Activated effector memory CD4-positive, alpha-beta T cell treated with Interleukin-2 at 50 U/mL for 16 hours (primary cell): ENCODE measurements around the gene REXO1.

Experiments
- DNase-seq: peaks from one replicate; pipeline ENCODE4 v3.0.0-alpha.2; 2020

Gene REXO1

DNA sequence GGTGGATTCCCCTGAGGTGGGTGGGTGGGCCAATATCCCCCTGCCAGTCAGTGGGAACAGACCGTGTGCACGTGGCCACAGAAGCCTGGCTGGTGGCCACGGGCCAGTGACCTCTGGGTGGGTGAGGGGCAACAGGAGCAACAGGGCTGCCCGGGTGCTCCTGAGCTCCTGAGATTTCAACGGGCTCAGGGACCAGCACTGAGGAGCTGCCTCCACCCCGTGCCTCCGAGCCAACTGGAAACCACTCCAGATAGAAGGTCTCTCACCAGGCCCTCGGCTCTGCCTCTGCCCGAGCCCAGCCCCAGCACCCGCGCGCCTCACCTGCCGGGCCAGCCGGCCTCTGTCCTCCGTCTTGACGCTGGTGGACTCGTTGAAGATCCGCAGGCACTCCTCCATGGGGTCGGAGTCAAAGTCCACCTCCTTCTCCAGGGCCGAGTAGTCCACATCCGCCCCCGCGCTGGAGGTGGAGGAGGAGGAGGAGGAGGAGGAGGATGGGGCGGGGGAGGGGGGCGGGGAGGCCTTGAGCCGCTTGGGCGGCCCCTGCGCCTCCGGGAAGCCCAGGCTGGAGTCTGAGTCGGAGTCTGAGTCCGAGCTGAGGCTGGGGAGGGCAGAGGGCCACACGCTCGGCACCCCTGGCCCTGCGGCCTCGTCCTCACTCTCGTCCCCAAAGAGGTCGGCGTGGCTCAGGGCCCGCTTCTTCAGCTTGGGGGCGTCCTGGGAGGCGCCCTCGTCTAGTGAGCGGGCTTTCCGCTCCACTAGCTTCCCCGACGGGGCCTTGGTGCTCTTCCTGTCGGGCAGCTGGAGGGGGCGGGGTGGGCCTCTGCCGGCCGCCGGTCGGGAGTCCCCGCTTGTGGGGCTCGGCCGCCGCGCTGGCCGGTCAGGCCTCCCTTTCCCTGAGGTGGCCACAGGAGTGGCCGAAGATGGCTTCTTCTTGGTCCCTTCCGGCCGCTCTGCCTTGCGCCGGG is 21.4 kb downstream of the REXO1 start:
- DNase-seq: no peak

- DNase-seq: peak; percentile 62
Measured at GRCh38 chr19:1825909-1826556, 22.2 kb downstream of the REXO1 start.

GRCh38 chr19:1824252-1824622 is 24.0 kb downstream of the REXO1 start:
- DNase-seq: no peak

DNA sequence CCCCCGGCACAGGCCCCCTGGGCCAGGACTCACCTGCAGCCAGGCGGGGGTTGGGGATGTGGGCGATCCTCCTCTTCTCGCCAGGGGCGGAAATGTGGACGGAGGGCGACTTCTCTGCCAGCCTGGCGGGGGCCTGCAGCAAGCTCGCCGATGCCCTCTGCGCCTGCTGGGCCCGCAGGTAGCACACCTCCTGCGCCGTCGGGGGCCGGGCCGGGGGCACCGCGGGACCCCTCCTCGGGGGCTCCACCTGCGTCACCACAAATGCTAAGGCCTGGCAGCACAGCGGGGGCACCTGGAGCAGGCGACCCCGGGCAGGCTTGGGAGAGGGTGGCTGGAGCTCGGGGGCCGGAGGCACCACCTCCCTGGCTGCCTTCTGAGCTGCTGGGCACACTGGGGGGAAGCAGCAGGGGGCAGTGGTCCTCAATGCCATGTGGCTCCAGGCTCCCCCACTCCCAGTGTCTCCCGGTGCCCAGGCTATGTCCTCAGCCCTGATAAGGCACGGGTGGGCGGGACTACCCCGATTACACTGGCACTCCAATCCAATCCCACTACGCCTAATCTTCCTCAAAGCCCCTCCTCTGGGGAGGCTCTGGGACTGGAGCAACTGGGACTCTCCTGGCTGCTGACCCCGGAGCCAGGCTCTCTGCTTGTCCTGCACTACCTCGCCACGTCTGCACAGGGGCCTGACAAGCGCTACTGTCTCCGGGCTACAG is 24.6 kb downstream of the REXO1 start:
- DNase-seq: no peak

GRCh38 chr19:1823020-1823419 is 25.3 kb downstream of the REXO1 start:
- no peak for DNase-seq

- DNase-seq: no peak
Measured at GRCh38 chr19:1822210-1822609, 26.1 kb downstream of the REXO1 start.

DNA sequence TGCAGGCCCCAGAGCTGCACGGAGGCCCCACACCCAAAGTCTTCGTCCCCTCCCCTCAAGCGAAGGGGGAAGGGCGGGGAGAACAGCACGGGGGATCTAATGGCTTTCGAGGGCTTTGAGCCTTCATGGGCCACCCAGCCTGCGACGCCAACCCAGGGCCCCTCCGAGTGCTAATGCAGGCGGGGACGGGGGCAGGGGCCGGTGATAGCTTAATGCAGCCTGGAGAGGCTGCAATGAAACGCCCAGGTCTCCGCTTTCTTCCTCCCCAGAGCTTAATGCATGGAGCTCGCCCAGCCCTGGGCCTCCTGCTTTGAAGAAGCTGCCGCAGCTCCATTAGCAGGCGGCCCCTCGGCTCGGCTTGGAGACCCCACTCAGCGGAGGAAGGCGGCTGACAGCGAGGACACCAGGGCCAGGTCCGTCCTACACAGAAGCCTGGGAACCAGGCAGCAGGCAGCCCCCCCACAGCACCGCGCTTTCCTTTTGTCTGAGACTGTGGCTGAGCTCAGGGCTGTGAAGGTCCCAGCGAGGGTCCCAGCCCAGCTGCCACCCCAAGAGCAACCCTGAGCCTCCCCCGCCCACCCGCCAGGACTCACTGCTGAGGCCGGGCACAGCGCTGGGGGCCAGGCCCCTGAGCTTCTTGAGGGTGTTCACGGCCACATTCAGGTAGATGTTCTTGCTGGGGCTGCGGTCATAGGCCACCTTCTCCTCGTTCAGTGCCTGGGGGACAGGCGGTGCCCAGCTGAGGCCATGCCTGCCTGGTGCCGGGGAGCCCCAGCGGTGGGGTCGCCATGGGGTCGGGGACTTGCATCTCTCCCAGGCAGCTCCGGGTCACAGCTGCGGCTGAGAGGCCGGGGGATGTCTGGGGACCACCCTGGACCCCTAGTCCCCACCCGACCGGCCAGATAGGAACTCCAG is 28.7 kb downstream of the REXO1 start:
- DNase-seq: no peak

DNA sequence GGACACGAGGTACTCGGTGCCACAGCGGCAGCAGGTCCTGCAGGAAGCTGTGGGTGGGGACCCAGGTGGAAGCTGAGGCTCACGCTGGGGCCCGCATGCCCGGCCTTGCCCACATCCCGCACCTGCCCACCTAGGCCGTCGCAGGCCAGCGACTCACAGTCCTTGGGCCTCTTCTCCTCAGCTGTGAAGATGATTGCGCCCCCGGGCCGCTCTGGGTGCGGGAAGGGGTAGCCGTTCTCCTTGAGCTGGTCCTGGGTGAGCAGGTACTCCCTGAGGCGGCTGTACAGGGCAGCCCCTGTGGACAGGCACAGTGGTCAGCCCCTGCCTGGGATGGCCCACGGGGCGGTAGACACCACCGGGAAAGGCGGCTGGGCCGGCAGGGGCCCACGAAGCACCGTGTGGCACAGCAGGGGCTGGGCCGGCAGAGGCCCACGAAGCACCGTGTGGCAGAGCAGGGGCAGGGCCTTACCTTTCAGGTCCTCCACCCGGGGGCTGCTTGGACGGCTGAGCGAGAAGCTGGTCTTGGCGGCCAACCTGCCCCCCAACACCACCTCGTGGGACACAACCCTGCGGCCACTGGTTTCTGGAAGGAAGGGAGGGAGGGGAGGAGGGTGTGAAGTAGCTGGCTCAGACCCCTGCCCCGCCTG is 29.6 kb downstream of the REXO1 start:
- DNase-seq: no peak

DNA sequence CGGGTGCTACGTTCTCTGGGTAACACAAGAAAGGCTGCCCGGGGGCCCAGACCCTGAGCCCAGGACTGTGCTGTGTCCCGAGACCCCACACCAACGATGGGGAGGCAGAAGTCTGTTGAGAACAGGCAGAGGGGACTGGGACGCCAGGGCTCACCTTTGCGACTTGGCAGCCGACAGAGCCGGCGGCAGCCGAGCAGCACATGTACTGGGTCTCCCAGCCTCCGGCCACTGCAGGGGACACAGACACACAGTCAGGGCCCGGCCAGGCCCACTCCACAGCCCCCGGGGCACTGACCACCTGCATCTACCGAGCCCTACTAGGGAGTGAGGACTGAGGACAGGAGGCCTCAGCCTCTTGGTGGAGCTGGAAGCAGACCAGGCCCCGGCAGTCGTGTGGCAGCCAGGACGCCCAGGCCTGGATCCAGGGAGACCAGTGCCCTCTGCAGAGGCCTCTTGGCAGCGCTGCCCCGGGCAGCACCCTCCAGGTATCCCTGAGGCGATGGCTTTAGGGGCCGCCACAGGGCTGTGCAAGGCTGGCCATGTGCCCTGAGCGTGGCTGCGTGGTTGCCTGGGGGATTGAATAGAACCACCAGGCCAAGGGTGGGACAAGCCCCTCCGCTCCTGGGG is 30.6 kb downstream of the REXO1 start:
- no peak for DNase-seq

- no peak for DNase-seq
Measured at GRCh38 chr19:1816530-1817298, 31.6 kb downstream of the REXO1 start.

- no peak for DNase-seq
Measured at GRCh38 chr19:1815605-1816529, 32.4 kb downstream of the REXO1 start.

GRCh38 chr19:1814833-1815604 is 33.3 kb downstream of the REXO1 start:
- DNase-seq: no peak

GRCh38 chr19:1814391-1814790 is 33.9 kb downstream of the REXO1 start:
- no peak for DNase-seq

GRCh38 chr19:1813192-1814182 is 34.8 kb downstream of the REXO1 start:
- DNase-seq: no peak

DNA sequence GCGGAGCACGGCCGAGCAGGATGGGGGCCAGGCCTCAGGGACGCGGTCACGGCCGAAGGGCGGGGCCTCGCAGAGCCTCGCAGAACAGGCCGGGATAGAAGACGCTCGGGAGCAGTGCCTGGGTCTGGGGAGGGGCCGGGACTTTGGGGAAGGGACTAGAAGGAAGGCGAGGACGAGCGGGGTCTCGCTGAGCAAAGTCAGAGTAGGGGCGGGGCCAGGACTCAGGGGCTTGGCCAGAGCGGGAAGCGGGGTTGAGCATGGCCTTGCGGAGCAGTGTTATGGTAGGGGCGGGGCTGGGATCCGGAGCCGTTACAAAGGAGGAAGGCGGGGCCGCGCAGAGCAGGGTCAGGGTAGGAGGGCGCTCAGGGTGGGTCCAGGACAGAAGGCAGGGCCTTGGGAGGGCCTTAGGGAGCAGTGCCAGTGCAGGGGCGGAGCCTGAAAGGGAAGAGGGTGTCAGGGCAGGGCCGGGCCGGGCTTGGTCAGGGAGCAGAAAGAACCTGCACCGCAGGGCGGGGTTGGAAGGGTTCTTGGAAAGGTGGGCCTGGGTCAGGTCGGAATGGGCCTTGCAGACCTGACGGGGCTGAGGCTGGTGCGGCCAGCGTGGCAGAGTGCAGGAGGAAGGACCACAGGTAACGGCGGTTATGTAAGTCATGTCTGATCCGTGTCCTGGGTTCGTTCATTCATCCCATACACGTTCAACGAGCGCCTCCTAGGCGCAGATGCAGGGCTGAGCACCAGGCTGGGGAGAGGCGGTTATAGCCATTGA is 35.7 kb downstream of the REXO1 start:
- peak; percentile 80 for DNase-seq

DNA sequence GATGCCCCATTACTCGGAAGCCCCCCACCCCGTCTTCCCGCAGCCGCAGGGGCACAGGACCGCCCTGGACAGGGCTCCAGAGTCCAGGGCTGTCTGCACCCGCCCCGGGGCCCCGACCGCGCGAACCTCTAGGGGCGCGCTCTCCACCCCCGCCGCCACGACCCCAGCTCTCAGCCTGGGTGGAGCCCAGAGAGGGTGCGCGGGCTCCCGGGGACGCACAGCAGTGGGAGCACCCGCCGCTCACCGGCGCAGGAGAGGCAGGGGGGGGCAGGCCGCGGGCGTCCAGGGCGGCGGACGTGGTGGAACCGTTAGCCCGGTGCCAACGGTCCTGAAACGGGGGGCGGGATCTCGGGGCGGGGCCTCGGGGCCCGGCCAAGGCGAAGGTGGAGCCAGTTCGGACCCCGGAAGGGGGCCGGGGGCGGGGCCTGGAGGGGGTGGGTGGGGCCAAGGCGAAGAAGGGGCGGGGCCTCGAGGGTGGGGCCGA is 36.3 kb downstream of the REXO1 start, which contains the start of gene ATP8B3:
TSS of gene ATP8B3 (minus strand) at position 335 of the 484 bp plus-strand sequence. CDS start 540 bp downstream, outside the sequence.
- no peak for DNase-seq
